H1 (cell line): Measurements from ENCODE around the gene ADAM23. TPM values are rescaled to one million over a fixed set of nuclear protein-coding genes. Genes with fewer than 3 reads are reported as not detected.

Experiments
- ATF2 ChIP-seq: IDR thresholded peaks from 2 replicates; pipeline ENCODE4 v1.6.1; 2012; ENCODE audit warnings: low read length, inconsistent platforms
- CTBP2 ChIP-seq: IDR thresholded peaks from 2 replicates; pipeline ENCODE4 v1.7.0; 2011; ENCODE audit warnings: borderline replicate concordance, mild to moderate bottlenecking, moderate library complexity, mixed read lengths, low read length; ENCODE audit not compliant: insufficient read depth, insufficient read length
- E2F6 ChIP-seq: IDR thresholded peaks from 2 replicates; pipeline ENCODE4 v1.6.1; 2012; ENCODE audit warnings: inconsistent platforms
- HDAC6 ChIP-seq: IDR thresholded peaks from one replicate; pipeline ENCODE4 v1.7.1; 2012; ENCODE audit warnings: low read depth, mild to moderate bottlenecking, inconsistent platforms, low read length, moderate library complexity
- POLR2A ChIP-seq, 2 experiments: IDR thresholded peaks; 1 replicate in 1 of 2; 2 replicates in 1 of 2; pipeline ENCODE4 v1.6.1; 2011; ENCODE audit warnings: low read depth in 2 of 2, low read length in 2 of 2, mild to moderate bottlenecking in 2 of 2; ENCODE audit errors: control extremely low read depth in 1 of 2
- SRF ChIP-seq: IDR thresholded peaks from 2 replicates; pipeline ENCODE4 v1.6.1; 2011; ENCODE audit warnings: mild to moderate bottlenecking, low read depth, low read length, moderate library complexity
- polyA plus RNA-seq, 7 experiments: library from polyadenylated mRNA; depleted of rRNA in 3 of 7; stranded (reverse) in 5 of 7; unstranded in 2 of 7; fragments of >200 nt in 5 of 7; fragments of 200-250 nt in 2 of 7; gene quantifications; 1 replicate in 5 of 7; 2 replicates in 1 of 7; 4 replicates in 1 of 7; pipeline versions ENCODE4 v1.2.1 to v1.2.3, GENCODE V29; 2011 to 2013; ENCODE audit warnings: missing spikeins in 2 of 7, mixed read lengths in 2 of 7
- total RNA-seq: library from RNA; stranded (reverse); fragmentation: NEBNext Ultra II Directional; extraction: Animal tissue kit (Norgen Biotek cat#: 25700); gene quantifications from 2 replicates; pipeline ENCODE4 v1.2.1, GENCODE V29; 2021

The ADAM23 gene
- total and polyA plus RNA-seq, 2 of the 8 experiments (the other 6 are each of a cell fraction or from before 2014, with no cell fraction given), result 9.9 to 20.8 TPM

- TF ChIP-seq E2F6, result no peak
- no peak for TF ChIP-seq HDAC6
- no peak for TF ChIP-seq POLR2A (IDR thresholded peaks at IDR 0.05; ENCODE audit: control extremely low read depth in 1 of 2, low read depth in 2 of 2, low read length in 2 of 2)
- no peak for TF ChIP-seq SRF
- TF ChIP-seq CTBP2, result no peak
- no peak for TF ChIP-seq ATF2
- TF ChIP-seq, all 59 proteins: peak for 0
Observed at GRCh38 chr2:206611191-206611590, 167.9 kb downstream of the ADAM23 start (continued).
